ENCODE measurements around the gene MOB1A. TPM values are rescaled to one million over a fixed set of nuclear protein-coding genes. Genes with fewer than 3 reads are reported as not detected.
"Not testable (repeated sequence)": the region's sequence is repeated elsewhere in the genome, so short reads cannot be mapped to it uniquely, and the experiment has no call there.

The MOB1A gene
- total RNA-seq, 2 experiments from 2014 or later: 110 to 144 TPM

GRCh38 chr2:74121846-74122245 lies 56.8 kb downstream of the MOB1A start:
- BruUV-seq (replicated peaks); CTCF ChIA-PET (ENCODE audit: unreplicated experiment); H3K4me1 ChIP-seq (ENCODE audit: insufficient read depth, low read length, poor library complexity, severe bottlenecking); H2AFZ ChIP-seq (ENCODE audit: low read length); H3K36me3 ChIP-seq (ENCODE audit: insufficient read depth, low read length); H3K79me2 ChIP-seq (ENCODE audit: insufficient read depth, low read depth, low read length); H4K20me1 ChIP-seq (ENCODE audit: insufficient read depth, low read length); H3K9me3 ChIP-seq (ENCODE audit: low read length); H3K4me3 ChIP-seq (ENCODE audit: low read depth, low read length, poor library complexity, severe bottlenecking); DNase-seq (ENCODE audit: low spot score); intact Hi-C loops (cut with micrococcal nuclease; ENCODE audit: unreplicated experiment); H3K4me2 ChIP-seq (ENCODE audit: low read length); H3K27ac ChIP-seq (ENCODE audit: low read depth, low read length, poor library complexity, severe bottlenecking); H3K9me2 ChIP-seq (ENCODE audit: insufficient read depth, low read length): not testable (repeated sequence)
- POLR2A ChIA-PET: interaction anchor here (0.6 kb wide), 1 partner anchor 22 kb away, joined by 4 read pairs; no protein-coding TSS in a partner anchor

DNA sequence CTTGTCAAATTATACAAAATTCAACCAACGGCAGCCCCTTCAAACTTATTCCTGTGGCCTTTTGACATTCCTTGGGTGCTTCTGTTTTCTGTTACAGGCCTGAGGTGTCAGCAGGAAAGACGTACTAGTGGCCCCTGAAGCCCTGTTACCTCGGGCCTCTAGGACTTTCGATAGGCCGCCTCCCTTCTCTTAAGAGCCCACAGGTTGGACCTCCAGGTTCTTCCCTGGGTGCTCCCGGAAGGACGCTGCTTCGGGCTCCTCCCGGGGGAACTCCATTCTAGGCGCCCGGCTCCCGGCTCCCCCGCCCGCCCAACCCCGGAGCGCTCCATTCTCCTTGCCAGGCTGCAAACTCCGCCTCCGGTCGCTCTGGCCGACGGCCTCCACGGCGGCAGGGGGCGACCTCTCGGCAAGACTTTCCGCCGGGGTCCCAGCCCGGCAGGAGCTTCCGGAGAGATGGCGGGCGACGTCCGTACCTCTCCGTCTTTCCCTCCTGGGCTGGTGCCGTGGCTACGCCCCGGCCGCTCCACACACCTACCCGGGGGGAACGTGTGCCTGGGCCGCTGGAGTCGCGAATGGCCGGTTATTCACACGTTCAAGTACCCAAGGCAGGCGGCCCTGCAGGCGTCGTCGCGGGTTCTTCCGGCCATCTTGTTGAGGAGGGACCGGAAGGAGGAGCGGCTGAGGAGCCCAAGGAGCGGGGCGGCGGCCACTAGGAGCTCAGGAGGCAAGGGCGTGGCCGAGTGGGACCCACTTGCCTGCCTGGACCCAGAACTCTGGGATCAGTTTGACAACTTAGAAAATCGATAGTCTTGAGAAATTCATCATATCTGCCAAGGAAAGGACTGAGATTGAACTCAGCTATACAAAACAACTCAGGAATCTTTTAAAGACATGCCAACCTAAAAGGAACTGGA lies 58.5 kb downstream of the MOB1A start:
- no peak overlapping the region for H3K27ac ChIP-seq (ENCODE audit: low read depth, low read length, poor library complexity, severe bottlenecking)
- no peaks in the 10 kb centered on the region for H3K4me1 ChIP-seq (ENCODE audit: insufficient read depth, low read length, poor library complexity, severe bottlenecking)
- no peaks in the 10 kb centered on the region for H3K79me2 ChIP-seq (ENCODE audit: insufficient read depth, low read depth, low read length)
- no peaks in the 10 kb centered on the region for H3K9me2 ChIP-seq (ENCODE audit: insufficient read depth, low read length)
- TF ChIP-seq CTCF (conservative IDR thresholded peaks at IDR 0.05; ENCODE audit: low read length): no peak
- no peak for TF ChIP-seq EZH2phosphoT487 (IDR thresholded peaks at IDR 0.05; ENCODE audit: borderline replicate concordance, low read depth, low read length)
- no peak overlapping the region for H2AFZ ChIP-seq (ENCODE audit: low read length)
- H4K20me1 ChIP-seq (ENCODE audit: insufficient read depth, low read length): no peaks in the 10 kb centered on the region
- no peaks in the 10 kb centered on the region for H3K9me3 ChIP-seq (ENCODE audit: low read length)
- no peak for DNase-seq (ENCODE audit: low spot score)
- no TSS peak for BruUV-seq (replicated peaks)
- CTCF ChIA-PET (ENCODE audit: unreplicated experiment): no interaction called here
- intact Hi-C loops (cut with micrococcal nuclease; ENCODE audit: unreplicated experiment): no loop called here
- H3K36me3 ChIP-seq (ENCODE audit: insufficient read depth, low read length): no peaks in the 10 kb centered on the region
- H3K4me2 ChIP-seq (ENCODE audit: low read length): no peak overlapping the region; the same call in 1 of the 2 replicates
- no peak overlapping the region for H3K4me3 ChIP-seq (ENCODE audit: low read depth, low read length, poor library complexity, severe bottlenecking)
- POLR2A ChIA-PET: no interaction called here

GRCh38 chr2:74119339-74119738 lies 59.3 kb downstream of the MOB1A start:
- 0 out of 2 replicates have a peak, but pooled peaks have one; percentile 19 for TF ChIP-seq CTCF (conservative IDR thresholded peaks at IDR 0.05; ENCODE audit: low read length)
- no peak for TF ChIP-seq EZH2phosphoT487 (IDR thresholded peaks at IDR 0.05; ENCODE audit: borderline replicate concordance, low read depth, low read length)
- H3K36me3 ChIP-seq (ENCODE audit: insufficient read depth, low read length): no peaks in the 10 kb centered on the region
- H3K27ac ChIP-seq (ENCODE audit: low read depth, low read length, poor library complexity, severe bottlenecking): no peak overlapping the region
- no peaks in the 10 kb centered on the region for H3K9me3 ChIP-seq (ENCODE audit: low read length)
- no peaks in the 10 kb centered on the region for H4K20me1 ChIP-seq (ENCODE audit: insufficient read depth, low read length)
- intact Hi-C loops (cut with micrococcal nuclease; ENCODE audit: unreplicated experiment): no loop called here
- no peaks in the 10 kb centered on the region for H3K79me2 ChIP-seq (ENCODE audit: insufficient read depth, low read depth, low read length)
- no peak overlapping the region for H2AFZ ChIP-seq (ENCODE audit: low read length)
- H3K4me3 ChIP-seq (ENCODE audit: low read depth, low read length, poor library complexity, severe bottlenecking): no peak overlapping the region
- no peak overlapping the region for H3K4me2 ChIP-seq (ENCODE audit: low read length)
- BruUV-seq (replicated peaks): no TSS peak
- H3K9me2 ChIP-seq (ENCODE audit: insufficient read depth, low read length): no peaks in the 10 kb centered on the region
- CTCF ChIA-PET (ENCODE audit: unreplicated experiment): no interaction called here
- POLR2A ChIA-PET: no interaction called here
- DNase-seq (ENCODE audit: low spot score): no peak
- no peaks in the 10 kb centered on the region for H3K4me1 ChIP-seq (ENCODE audit: insufficient read depth, low read length, poor library complexity, severe bottlenecking)

All from OCI-LY7 (cell line).